B cell (primary cell): Measurements from ENCODE around the gene NPIPA3.
"Not testable (repeated sequence)": the region's sequence is repeated elsewhere in the genome, so short reads cannot be mapped to it uniquely, and the experiment has no call there.

Source experiments
- CTCF ChIP-seq: fragments of 200-600 bp; IDR thresholded peaks from one replicate; pipeline ENCODE4 v1.8.0; 2022; ENCODE audit warnings: antibody characterized with exemption, mild to moderate bottlenecking
- EZH2 ChIP-seq: IDR thresholded peaks from 2 replicates; pipeline ENCODE4 v1.6.1; 2012; ENCODE audit warnings: borderline replicate concordance, low read depth, mild to moderate bottlenecking, moderate library complexity, low read length; ENCODE audit not compliant: insufficient read depth, poor library complexity, severe bottlenecking

- TF ChIP-seq EZH2, CTCF: not testable (repeated sequence)
Measured at GRCh38 chr16:14740832-14741385, 37.7 kb downstream of the NPIPA3 start.
